NK-92 (cell line): ENCODE measurements around the gene ZNF556.
"Not testable (repeated sequence)": the region's sequence is repeated elsewhere in the genome, so short reads cannot be mapped to it uniquely, and the experiment has no call there.

Experiments
- DNase-seq: peaks from one replicate; lab custom pipeline; 2025; ENCODE audit not compliant: unreplicated experiment; lab: John Stamatoyannopoulos, UW

ZNF556 gene

DNA sequence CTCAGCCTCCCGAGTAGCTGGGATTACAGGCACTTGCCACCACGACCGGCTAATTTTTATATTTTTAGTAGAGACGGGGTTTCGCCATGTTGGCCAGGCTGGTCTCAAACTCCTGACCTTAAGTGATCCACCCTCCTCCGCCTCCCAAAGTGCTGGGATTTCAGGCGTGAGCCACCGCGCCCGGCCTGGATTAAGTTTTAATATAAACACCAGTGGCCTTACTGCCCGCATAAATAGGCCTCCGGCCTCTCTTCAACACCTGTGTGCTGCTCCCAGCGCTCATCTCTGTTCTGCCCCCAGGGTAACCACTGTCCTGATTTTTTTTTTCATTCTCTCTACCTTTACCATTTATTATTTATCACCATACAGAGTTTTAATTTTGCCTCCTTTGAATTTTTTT lies 36.2 kb downstream of the ZNF556 start:
- not testable (repeated sequence) for DNase-seq

DNA sequence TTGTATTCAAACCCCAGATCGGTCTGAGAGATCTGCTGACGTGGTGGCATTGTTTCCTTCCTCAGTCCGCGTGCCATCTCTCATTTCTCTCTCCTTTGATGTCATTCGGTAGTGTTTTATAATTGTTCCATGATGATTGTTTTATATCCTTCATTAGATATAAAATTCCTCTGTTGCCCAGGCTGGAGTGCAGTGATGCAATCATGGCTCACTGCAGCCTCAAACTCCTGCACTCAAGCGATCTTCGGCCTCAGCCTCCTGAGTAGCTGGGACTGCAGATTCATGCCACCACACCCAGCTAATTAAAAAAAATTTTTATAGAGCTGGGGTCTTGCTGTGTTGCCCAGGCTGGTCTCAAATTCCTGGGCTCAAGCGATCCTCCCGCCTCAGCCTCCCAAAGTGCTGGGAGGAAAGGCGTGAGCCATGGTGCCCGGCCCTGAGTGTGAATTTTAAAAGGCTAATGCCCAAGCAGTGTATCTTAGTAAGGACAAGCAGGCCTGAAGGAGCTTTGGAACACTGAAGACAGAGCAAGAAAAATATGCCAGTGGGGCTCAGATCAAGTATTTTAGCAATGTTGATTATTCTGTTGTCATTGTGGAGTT lies 38.9 kb downstream of the ZNF556 start:
- DNase-seq: no peak

- no peak for DNase-seq
These were observed 39.6 kb downstream of the ZNF556 start for GRCh38 chr19:2906631-2907195.

- DNase-seq: no peak
These were observed 45.2 kb downstream of the ZNF556 start for GRCh38 chr19:2912306-2912705.

DNA sequence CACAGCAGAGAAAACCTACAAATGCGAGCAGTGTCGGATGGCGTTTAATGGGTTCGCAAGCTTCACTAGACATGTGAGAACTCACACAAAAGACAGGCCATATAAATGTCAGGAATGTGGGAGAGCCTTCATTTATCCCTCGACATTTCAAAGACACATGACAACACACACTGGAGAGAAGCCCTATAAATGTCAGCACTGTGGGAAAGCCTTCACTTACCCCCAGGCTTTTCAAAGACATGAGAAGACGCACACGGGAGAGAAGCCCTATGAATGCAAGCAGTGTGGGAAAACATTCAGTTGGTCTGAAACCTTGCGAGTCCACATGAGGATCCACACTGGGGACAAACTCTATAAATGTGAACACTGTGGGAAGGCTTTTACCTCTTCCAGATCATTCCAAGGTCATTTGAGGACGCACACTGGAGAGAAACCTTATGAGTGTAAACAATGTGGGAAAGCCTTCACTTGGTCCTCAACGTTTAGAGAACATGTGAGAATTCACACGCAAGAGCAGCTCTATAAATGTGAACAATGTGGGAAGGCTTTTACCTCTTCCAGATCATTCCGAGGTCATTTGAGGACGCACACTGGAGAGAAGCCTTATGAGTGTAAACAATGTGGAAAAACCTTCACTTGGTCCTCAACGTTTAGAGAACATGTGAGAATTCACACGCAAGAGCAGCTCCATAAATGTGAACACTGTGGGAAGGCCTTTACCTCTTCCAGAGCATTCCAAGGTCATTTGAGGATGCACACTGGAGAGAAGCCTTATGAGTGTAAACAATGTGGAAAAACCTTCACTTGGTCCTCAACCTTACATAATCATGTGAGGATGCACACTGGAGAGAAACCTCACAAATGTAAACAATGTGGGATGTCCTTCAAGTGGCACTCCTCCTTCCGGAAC lies 50.4 kb downstream of the ZNF556 start:
- DNase-seq: no peak

DNA sequence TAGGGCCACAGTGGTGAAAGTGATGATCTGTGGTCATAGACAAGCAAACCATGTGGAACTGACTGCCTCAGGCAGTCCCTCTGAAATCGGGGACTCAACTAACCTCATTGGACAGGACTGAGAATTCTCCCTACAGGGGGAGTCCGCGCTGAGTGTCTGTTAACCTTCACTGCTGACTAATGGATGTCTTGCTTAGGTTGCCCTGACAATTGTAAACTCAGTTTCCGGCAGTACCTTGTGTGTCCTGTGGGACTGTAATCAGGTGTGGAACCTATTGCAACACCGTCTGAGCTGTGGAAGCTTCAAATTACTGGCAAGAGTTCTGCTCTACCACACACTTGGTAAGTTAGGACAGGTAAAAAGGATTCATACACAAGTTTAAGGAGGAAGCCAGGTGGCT lies 55.9 kb downstream of the ZNF556 start:
- DNase-seq: no peak

GRCh38 chr19:2923510-2923909 lies 56.4 kb downstream of the ZNF556 start:
- DNase-seq: no peak

GRCh38 chr19:2926341-2927031 lies 59.4 kb downstream of the ZNF556 start:
- no peak for DNase-seq

DNA sequence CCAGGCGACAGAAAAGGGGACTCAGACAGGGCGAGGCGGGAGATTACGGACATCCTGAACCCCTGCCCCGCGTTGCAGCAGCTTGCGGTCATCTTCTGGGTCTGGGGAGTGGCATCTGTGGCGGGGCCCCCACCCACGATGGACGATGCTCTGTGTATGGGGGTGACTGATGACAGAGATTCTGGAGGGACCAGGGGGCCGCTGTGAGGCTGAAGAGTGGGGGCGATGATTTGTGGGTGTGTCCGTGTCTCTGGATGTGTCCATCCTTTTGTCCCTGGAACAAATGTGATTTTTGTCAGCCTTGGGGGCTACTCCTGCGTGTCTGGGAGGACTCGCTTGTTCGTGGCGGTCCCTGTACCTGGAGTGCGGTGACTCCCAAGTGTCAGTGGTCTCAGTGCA lies 59.9 kb downstream of the ZNF556 start:
- DNase-seq: no peak
